ENCODE measurements around the gene C2orf68. TPM values are rescaled to one million over a fixed set of nuclear protein-coding genes. Genes with fewer than 3 reads are reported as not detected.

C2orf68 gene
- total RNA-seq, 1 experiment from 2014 or later, result 26.6 TPM

DNA sequence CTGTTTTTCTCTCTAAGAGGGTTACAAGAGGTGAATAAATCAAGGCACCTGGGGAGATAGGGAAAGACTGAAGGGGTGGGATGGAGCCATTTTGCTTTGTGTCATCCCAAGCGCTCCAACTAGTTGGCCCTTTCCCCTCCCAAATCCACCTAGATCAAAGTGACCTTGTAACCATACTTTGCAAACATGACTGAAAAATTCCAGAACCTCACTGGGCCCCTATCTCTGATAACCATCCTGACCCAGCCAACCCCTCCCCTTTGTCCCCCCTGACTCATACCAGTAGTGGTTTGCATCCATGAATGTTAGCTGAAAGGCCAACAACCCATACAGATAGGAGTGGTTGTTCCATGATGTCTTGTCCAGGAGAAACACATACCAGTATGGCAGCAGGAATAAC, 53.7 kb downstream of the C2orf68 start:
- Histone ChIP-seq H3K4me2 (ENCODE audit: low read length) (no peak overlapping the region), H3K27ac (ENCODE audit: low read length) (no peak overlapping the region), H3K9me2 (replicated peaks; ENCODE audit: low read length) (no peaks in the 10 kb centered on the region), H3K9ac (ENCODE audit: low read length) (no peak overlapping the region), H3K79me2 (ENCODE audit: low read length) (peaks cover 35% of the 10 kb centered on the region), H3K4me1 (ENCODE audit: insufficient read depth, low read length) (peaks cover 10% of the 10 kb centered on the region), H2AFZ (ENCODE audit: low read length) (no peak overlapping the region), H3K4me3 (ENCODE audit: low read length) (no peak overlapping the region), H3F3A (ENCODE audit: low read length, unreplicated experiment) (no peaks in the 10 kb centered on the region), H3K27me3 (ENCODE audit: low read length) (no peaks in the 10 kb centered on the region), H3K36me3 (ENCODE audit: low read depth, low read length) (peaks cover 21% of the 10 kb centered on the region; the same call in 1 of the 2 replicates), H4K20me1 (ENCODE audit: low read length) (no peaks in the 10 kb centered on the region), H3K9me3 (ENCODE audit: low read length) (no peaks in the 10 kb centered on the region)
- DNase-seq, result no peak
- intact Hi-C loops (cut with micrococcal nuclease), result no loop called here
- no peak for ATAC-seq
- ChIA-PET CTCF (no interaction called here), POLR2A (ENCODE audit: unreplicated experiment) (no interaction called here)
- TF ChIP-seq, protein P1, sequence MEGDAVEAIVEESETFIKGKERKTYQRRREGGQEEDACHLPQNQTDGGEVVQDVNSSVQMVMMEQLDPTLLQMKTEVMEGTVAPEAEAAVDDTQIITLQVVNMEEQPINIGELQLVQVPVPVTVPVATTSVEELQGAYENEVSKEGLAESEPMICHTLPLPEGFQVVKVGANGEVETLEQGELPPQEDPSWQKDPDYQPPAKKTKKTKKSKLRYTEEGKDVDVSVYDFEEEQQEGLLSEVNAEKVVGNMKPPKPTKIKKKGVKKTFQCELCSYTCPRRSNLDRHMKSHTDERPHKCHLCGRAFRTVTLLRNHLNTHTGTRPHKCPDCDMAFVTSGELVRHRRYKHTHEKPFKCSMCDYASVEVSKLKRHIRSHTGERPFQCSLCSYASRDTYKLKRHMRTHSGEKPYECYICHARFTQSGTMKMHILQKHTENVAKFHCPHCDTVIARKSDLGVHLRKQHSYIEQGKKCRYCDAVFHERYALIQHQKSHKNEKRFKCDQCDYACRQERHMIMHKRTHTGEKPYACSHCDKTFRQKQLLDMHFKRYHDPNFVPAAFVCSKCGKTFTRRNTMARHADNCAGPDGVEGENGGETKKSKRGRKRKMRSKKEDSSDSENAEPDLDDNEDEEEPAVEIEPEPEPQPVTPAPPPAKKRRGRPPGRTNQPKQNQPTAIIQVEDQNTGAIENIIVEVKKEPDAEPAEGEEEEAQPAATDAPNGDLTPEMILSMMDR (conservative IDR thresholded peaks at IDR 0.05; ENCODE audit: low read depth, low read length), result no peak
- no peak for TF ChIP-seq EZH2phosphoT487 (IDR thresholded peaks at IDR 0.05; ENCODE audit: borderline replicate concordance, low read length)
- TF ChIP-seq EZH2 (IDR thresholded peaks at IDR 0.05; ENCODE audit: low read length, unreplicated experiment), result no peak
- BruUV-seq (replicated peaks), result no TSS peak

DNA sequence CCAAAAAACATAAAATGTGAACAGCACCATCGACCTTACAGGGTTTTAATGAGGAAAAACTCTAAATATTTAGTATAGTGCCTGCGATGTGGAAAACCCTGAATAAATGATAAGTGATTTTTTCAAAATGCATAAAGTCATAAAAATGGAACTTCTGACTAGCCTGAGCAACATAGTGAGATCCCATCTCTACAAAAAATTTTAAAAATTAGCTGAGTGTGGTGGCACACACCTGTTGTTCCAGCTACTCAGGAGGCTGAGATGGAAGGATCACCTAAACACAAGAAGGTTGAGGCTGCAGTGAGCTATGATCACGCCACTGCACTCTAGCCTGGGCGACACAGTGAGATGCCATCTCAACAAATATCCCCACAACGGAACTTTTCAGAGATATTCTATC, 54.7 kb downstream of the C2orf68 start:
- H3K4me3 ChIP-seq (ENCODE audit: low read length), result no peak overlapping the region
- H3K9me2 ChIP-seq (replicated peaks; ENCODE audit: low read length), result no peaks in the 10 kb centered on the region
- BruUV-seq (replicated peaks), result no TSS peak
- H3K27me3 ChIP-seq (ENCODE audit: low read length), result no peaks in the 10 kb centered on the region
- TF ChIP-seq EZH2phosphoT487 (IDR thresholded peaks at IDR 0.05; ENCODE audit: borderline replicate concordance, low read length), result no peak
- no peak for TF ChIP-seq EZH2 (IDR thresholded peaks at IDR 0.05; ENCODE audit: low read length, unreplicated experiment)
- TF ChIP-seq, protein P1 (conservative IDR thresholded peaks at IDR 0.05; ENCODE audit: low read depth, low read length), result no peak
- no peaks in the 10 kb centered on the region for H4K20me1 ChIP-seq (ENCODE audit: low read length)
- intact Hi-C loops (cut with micrococcal nuclease), result no loop called here
- H3K79me2 ChIP-seq (ENCODE audit: low read length), result peaks cover 35% of the 10 kb centered on the region
- no peak overlapping the region for H3K27ac ChIP-seq (ENCODE audit: low read length)
- ChIA-PET POLR2A (ENCODE audit: unreplicated experiment) (interaction anchor here (0.7 kb wide), 1 partner anchor 9 kb away, joined by 4 read pairs; no protein-coding TSS in a partner anchor), CTCF (no interaction called here)
- no peak overlapping the region for H3K4me2 ChIP-seq (ENCODE audit: low read length)
- no peak overlapping the region for H2AFZ ChIP-seq (ENCODE audit: low read length)
- no peak for DNase-seq
- H3F3A ChIP-seq (ENCODE audit: low read length, unreplicated experiment), result no peaks in the 10 kb centered on the region
- H3K9ac ChIP-seq (ENCODE audit: low read length), result no peak overlapping the region
- H3K36me3 ChIP-seq (ENCODE audit: low read depth, low read length), result peaks cover 21% of the 10 kb centered on the region; the same call in 1 of the 2 replicates
- peaks cover 10% of the 10 kb centered on the region for H3K4me1 ChIP-seq (ENCODE audit: insufficient read depth, low read length)
- H3K9me3 ChIP-seq (ENCODE audit: low read length), result no peaks in the 10 kb centered on the region
- ATAC-seq, result no peak

Other genes starting within 250 kb of the C2orf68 start
- 221 and 260 TPM in 2 replicates for gene CAPG, start 201.7 kb downstream of the C2orf68 start, total RNA-seq (2014; rRNA removed)
- gene SH2D6, start 193.4 kb downstream of the C2orf68 start, total RNA-seq (2014; rRNA removed), result 0.12 TPM in 1 of 2 replicates, not detected in the other
- 304 and 309 TPM in 2 replicates for gene MAT2A, start 72.9 kb downstream of the C2orf68 start, total RNA-seq (2014; rRNA removed)
- gene GGCX, start 50.6 kb downstream of the C2orf68 start, total RNA-seq (2014; rRNA removed), result 34.8 and 46.7 TPM in 2 replicates
- 141 and 142 TPM in 2 replicates for gene VAMP8, start 34.5 kb downstream of the C2orf68 start, total RNA-seq (2014; rRNA removed)
- 0.40 TPM in 1 of 2 replicates, not detected in the other for gene VAMP5, start 27.6 kb downstream of the C2orf68 start, total RNA-seq (2014; rRNA removed)
- 170 and 225 TPM in 2 replicates for gene RNF181, start 16.3 kb downstream of the C2orf68 start, total RNA-seq (2014; rRNA removed)
- 3.9 and 4.9 TPM in 2 replicates for gene TMEM150A, start 9.4 kb downstream of the C2orf68 start, total RNA-seq (2014; rRNA removed)
- 179 and 278 TPM in 2 replicates for gene USP39, start 4.1 kb upstream of the C2orf68 start, total RNA-seq (2014; rRNA removed)
- gene SFTPB, start 56.1 kb upstream of the C2orf68 start, total RNA-seq (2014; rRNA removed), result not detected in 2 replicates
- gene GNLY, start 82.3 kb upstream of the C2orf68 start, total RNA-seq (2014; rRNA removed), result not detected in 2 replicates
- gene ATOH8, start 141.9 kb upstream of the C2orf68 start, total RNA-seq (2014; rRNA removed), result 0.04 TPM in 1 of 2 replicates, not detected in the other